A673 (cell line): Measurements from ENCODE around the gene PKD2. TPM values are rescaled to one million over a fixed set of nuclear protein-coding genes. Genes with fewer than 3 reads are reported as not detected.

Source experiments
- BruUV-seq: library from RNA; stranded (reverse); fragments of 400-500 nt; replicated peaks from 2 replicates; lab custom pipeline; 2021; lab: Mats Ljungman, UMichigan
- CTCF ChIA-PET: fragments of 300-600 bp; sonication (Branson Sonifier 250); formaldehyde crosslinking; loops from one replicate; lab custom pipeline; 2022; ENCODE audit warnings: antibody characterized with exemption; lab: Charles Lee
- POLR2A ChIA-PET: fragments of 300-600 bp; sonication (Branson Sonifier 250); formaldehyde crosslinking; loops from one replicate; lab custom pipeline; 2022; ENCODE audit warnings: antibody characterized with exemption; ENCODE audit not compliant: low non-redundant PET; lab: Charles Lee
- DNase-seq: peaks from one replicate; pipeline ENCODE4 v3.0.0-alpha.2; 2015; ENCODE audit warnings: low spot score
- H3K27ac ChIP-seq: fragments of 200-600 bp; sonication (generic); 2 replicates; pipeline ENCODE4 v1.5.1; 2016; ENCODE audit warnings: mixed run types, low read depth, mild to moderate bottlenecking, mixed read lengths, antibody characterized with exemption, low read length; ENCODE audit not compliant: poor library complexity, severe bottlenecking
- H3K27me3 ChIP-seq: fragments of 200-600 bp; sonication (generic); replicated peaks from 2 replicates; pipeline ENCODE4 v1.6.1; 2017; ENCODE audit warnings: mixed run types, low read depth, mild to moderate bottlenecking, mixed read lengths, antibody characterized with exemption, low read length; ENCODE audit not compliant: insufficient read depth, poor library complexity
- H3K36me3 ChIP-seq: fragments of 200-600 bp; sonication (generic); 2 replicates; pipeline ENCODE4 v1.6.1; 2016; ENCODE audit warnings: mixed run types, mild to moderate bottlenecking, mixed read lengths, antibody characterized with exemption, low read length; ENCODE audit not compliant: insufficient read depth, poor library complexity, severe bottlenecking
- H3K4me1 ChIP-seq: fragments of 200-600 bp; sonication (generic); 2 replicates; pipeline ENCODE4 v1.6.1; 2017; ENCODE audit warnings: mixed run types, mild to moderate bottlenecking, mixed read lengths, antibody characterized with exemption, low read length; ENCODE audit not compliant: insufficient read depth, poor library complexity, severe bottlenecking
- H3K4me3 ChIP-seq: fragments of 200-600 bp; sonication (generic); 2 replicates; pipeline ENCODE4 v1.5.1; 2016; ENCODE audit warnings: low read depth, mixed run types, mild to moderate bottlenecking, mixed read lengths, low read length; ENCODE audit not compliant: poor library complexity, severe bottlenecking
- H3K9me3 ChIP-seq: fragments of 200-600 bp; sonication (generic); 2 replicates; pipeline ENCODE4 v1.6.1; 2016; ENCODE audit warnings: mixed run types, low read depth, mild to moderate bottlenecking, mixed read lengths, antibody characterized with exemption, low read length; ENCODE audit not compliant: poor library complexity, severe bottlenecking
- CTCF ChIP-seq: fragments of 300-800, 200-600 bp; sonication (generic); conservative IDR thresholded peaks from 2 replicates; pipeline ENCODE4 v1.5.1; 2017; ENCODE audit warnings: low read depth, mild to moderate bottlenecking, antibody characterized with exemption, low read length, moderate library complexity, mixed read lengths
- EZH2 ChIP-seq: fragments of 200-600 bp; sonication (generic); IDR thresholded peaks from 2 replicates; pipeline ENCODE4 v1.6.1; 2017; ENCODE audit warnings: borderline replicate concordance, low read depth, mild to moderate bottlenecking, mixed read lengths, antibody characterized with exemption, low read length; ENCODE audit not compliant: poor library complexity, severe bottlenecking
- intact Hi-C: fragments of 100-400 bp; cut with micrococcal nuclease; formaldehyde crosslinking; loops from one replicate; pipeline ENCODE4 v1.10.0; 2022; ENCODE audit not compliant: unreplicated experiment
- total RNA-seq: library from RNA; stranded (reverse); gene quantifications from 2 replicates; pipeline ENCODE4 v1.2.3, GENCODE V29; 2021

The PKD2 gene
- total RNA-seq, 1 experiment from 2014 or later, result 10.0 TPM

GRCh38 chr4:88033309-88033708 is 25.9 kb downstream of the PKD2 start:
- H3K9me3 ChIP-seq, result no peaks in the 10 kb centered on the region
- DNase-seq, result peak; percentile 47
- intact Hi-C loops, result loop anchor here (10.0 kb wide), 1 partner anchor 481 kb away; no protein-coding TSS in a partner anchor
- H3K27ac ChIP-seq, result no peak overlapping the region
- no peaks in the 10 kb centered on the region for H3K4me1 ChIP-seq
- H3K27me3 ChIP-seq, result no peaks in the 10 kb centered on the region
- H3K4me3 ChIP-seq, result no peak overlapping the region
- BruUV-seq, result no TSS peak
- H3K36me3 ChIP-seq, result peaks cover 4% of the 10 kb centered on the region
- ChIA-PET POLR2A (no interaction called here), CTCF (interaction anchor here (0.5 to 1.6 kb wide), 9 partner anchors 24 to 644 kb away, joined by 3 to 8 read pairs (median 5); no protein-coding TSS in a partner anchor)
- TF ChIP-seq EZH2 (no peak), CTCF (peak; percentile 59)

- H3K4me3 ChIP-seq, result no peak overlapping the region
- TF ChIP-seq EZH2 (no peak), CTCF (no peak)
- intact Hi-C loops, result loop anchor here (10.0 kb wide), 1 partner anchor 480 kb away; no protein-coding TSS in a partner anchor
- ChIA-PET CTCF (no interaction called here), POLR2A (no interaction called here)
- peaks cover 13% of the 10 kb centered on the region for H3K36me3 ChIP-seq
- DNase-seq, result no peak
- H3K9me3 ChIP-seq, result no peaks in the 10 kb centered on the region
- no peak overlapping the region for H3K27ac ChIP-seq
- no TSS peak for BruUV-seq
- H3K27me3 ChIP-seq, result no peaks in the 10 kb centered on the region
- H3K4me1 ChIP-seq, result no peaks in the 10 kb centered on the region
Observed at GRCh38 chr4:88035292-88035691, 27.9 kb downstream of the PKD2 start.

GRCh38 chr4:88037447-88037846 is 30.0 kb downstream of the PKD2 start:
- peaks cover 13% of the 10 kb centered on the region for H3K36me3 ChIP-seq
- H3K4me1 ChIP-seq, result no peaks in the 10 kb centered on the region
- H3K9me3 ChIP-seq, result no peaks in the 10 kb centered on the region
- H3K27ac ChIP-seq, result no peak overlapping the region
- no TSS peak for BruUV-seq
- DNase-seq, result no peak
- H3K4me3 ChIP-seq, result no peak overlapping the region
- intact Hi-C loops, result loop anchor here (2.0 to 10.0 kb wide), 2 partner anchors 175 to 477 kb away; no protein-coding TSS in a partner anchor
- TF ChIP-seq EZH2 (no peak), CTCF (no peak)
- no peaks in the 10 kb centered on the region for H3K27me3 ChIP-seq
- ChIA-PET CTCF (no interaction called here), POLR2A (no interaction called here)
